Glomerular endothelial cell (primary cell): Measurements from ENCODE around the gene RFTN1. TPM values are rescaled to one million over a fixed set of nuclear protein-coding genes. Genes with fewer than 3 reads are reported as not detected.

Source experiments
- DNase-seq: peaks from one replicate; pipeline ENCODE4 v3.0.0-alpha.2; 2011; ENCODE audit warnings: low read depth, low spot score; ENCODE audit errors: extremely low read depth
- total RNA-seq: library from RNA; depleted of rRNA; stranded (reverse); fragments of >200 nt; gene quantifications from 2 replicates; pipeline ENCODE4 v1.2.3, GENCODE V29; 2015

Gene RFTN1
- total RNA-seq, 1 donor from 2014 or later = 78.3 TPM

- no peak for DNase-seq
Observed at GRCh38 chr3:16533928-16534574, 20.6 kb upstream of the RFTN1 start.

DNA sequence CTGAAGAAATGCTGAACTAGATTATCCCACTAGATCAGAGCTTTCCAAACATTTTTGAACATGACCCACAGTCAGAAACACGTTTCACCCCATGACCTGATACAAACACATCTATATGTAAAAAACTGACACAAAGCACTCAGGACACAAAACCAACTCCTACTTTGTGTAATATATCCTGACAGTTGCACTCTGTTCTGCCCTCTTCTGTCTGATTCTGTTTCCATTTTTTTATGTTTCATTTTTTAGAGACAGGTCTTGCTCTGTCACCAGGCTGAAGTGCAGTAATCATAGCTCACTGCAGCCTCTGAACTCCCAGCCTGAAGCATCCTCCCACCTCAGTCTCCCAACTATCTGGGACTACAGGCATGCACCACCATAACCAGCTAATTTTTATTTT is 15.8 kb upstream of the RFTN1 start:
- no peak for DNase-seq

DNA sequence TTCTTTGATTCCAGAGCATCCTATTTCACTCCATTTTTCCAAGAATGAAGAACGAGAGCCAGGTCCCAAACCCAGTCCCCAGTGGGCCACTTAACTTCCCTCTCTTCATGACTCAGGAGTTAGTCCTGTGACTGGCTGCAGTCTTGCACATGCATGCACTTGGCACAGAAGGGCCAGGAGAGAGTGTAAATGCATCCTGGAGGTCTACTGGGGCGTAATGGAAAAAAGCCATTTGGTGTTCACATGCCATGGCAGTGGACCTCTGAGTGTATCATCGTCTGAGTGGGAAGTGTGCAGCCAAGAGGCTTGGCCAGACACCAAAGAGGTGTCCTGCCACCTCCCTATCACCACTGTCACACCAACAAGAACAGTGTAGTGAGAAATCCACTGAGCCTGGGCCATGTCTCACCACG is 15.1 kb upstream of the RFTN1 start:
- DNase-seq = no peak

DNA sequence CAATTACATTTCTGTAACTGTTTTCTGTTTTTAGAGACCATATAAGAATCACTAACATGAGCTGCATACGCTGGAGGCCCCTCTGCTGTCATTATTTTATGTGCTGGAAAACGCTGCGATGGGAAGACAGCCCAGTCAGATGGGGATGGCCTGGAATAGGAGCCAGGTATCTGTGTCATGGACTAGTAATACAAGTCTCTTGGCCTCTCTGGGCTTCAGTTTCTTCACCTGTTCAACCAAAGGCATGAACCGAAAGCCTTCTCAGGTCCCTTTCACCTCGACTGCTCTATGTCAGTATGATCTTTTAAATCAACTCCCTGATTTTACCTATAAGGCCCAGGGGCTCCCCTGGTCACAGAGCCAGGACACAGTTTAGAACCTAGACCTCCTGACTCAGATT is 14.6 kb upstream of the RFTN1 start:
- DNase-seq = no peak

DNA sequence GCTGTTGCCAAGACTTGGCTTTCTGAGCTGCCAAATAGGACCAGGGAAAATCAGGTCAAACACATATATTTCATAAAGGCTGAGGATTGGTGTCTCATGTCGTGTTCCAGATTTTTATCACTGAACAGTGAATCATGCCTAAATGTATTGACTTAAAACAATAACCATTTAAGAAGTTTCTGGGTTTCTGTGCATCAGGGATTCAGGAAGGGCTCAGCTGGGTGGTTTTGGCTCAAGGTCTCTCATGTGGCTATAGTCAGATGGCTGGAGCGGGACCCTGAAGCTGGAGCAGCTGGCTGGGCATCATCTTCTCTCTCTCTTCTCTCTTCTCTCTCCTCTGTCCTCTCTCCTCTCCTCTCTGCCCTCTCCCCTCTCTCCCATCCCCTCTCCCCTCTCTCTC is 10.7 kb upstream of the RFTN1 start:
- no peak for DNase-seq

GRCh38 chr3:16523778-16524177 is 10.3 kb upstream of the RFTN1 start:
- no peak for DNase-seq

DNA sequence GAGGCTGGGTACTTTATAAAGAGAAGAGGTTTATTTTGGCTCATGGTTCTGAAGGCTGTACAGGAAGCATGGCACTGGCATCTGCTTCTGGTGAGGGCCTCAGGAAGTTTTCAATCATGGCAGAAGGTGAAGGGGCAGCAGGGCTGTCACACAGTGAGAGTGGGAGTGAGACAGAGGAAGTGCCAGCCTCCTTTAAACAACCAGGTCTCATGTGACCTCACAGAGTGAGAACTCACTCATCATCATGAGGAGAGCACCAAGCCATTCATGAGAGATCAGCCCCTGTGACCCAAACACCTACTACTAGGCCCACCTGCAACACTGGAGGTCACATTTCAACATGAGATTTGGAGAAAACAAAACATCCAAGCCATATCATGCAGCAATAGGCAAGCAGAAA is 9.3 kb upstream of the RFTN1 start:
- DNase-seq = no peak

- no peak for DNase-seq
Observed at GRCh38 chr3:16520970-16521881, 7.7 kb upstream of the RFTN1 start.

- no peak for DNase-seq
Observed at GRCh38 chr3:16520241-16520969, 6.9 kb upstream of the RFTN1 start.

- peak; percentile 45 for DNase-seq
Observed at GRCh38 chr3:16516695-16517481, 3.4 kb upstream of the RFTN1 start.

DNA sequence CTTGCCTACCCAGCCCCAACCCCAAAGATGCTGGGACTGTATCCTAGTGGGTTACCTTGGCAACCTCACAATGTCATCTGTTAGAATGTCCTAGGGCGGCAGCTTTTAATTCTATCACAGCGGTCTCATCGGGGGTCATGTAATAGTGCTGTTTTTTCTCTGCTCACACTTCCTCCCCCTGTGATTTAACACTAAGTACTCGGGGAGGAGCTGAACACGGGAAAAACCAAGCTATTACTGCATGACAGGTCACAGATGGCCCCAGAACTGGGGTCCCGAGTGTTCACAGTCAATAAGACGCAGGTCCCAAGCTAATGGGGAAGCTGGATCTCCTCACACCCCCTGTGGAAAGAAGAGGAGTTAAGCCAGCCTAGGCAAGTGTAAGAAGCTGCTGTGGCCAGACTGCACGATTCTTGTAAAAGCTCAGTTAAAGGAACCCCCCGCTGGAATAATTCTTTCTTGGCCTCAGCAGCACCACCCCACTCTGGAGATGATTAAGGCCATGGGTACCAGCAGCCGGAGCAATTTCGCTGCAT is 2.5 kb upstream of the RFTN1 start:
- DNase-seq = no peak

DNA sequence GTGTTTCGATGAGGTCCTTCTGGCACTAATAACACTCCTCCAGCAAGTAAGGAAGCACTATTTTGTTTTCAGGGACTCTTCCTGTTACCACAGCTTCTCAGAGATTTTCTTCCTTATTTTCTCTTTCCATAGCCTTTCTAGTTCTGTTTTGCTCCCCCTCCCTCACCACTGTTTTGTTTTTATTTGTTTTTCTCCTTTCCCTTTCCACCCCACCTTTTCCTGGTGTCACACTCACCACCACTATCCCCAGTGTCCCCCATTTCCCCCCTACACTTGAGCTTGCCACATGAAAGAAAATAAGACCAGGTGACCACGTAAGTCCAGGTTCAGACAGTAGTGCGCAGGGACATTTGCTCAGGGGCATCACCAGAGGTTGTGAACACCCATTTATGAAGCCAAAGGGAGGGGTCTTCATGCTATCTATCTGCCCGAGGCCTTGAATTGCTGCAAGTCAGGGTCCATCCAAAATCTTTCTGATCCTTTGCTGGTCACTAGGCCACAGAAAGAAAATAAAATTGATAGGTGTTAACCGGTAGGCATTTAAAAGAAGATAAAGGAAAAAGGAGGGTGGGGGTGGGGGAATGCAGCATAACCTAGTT is 1.4 kb upstream of the RFTN1 start:
- DNase-seq = no peak

DNA sequence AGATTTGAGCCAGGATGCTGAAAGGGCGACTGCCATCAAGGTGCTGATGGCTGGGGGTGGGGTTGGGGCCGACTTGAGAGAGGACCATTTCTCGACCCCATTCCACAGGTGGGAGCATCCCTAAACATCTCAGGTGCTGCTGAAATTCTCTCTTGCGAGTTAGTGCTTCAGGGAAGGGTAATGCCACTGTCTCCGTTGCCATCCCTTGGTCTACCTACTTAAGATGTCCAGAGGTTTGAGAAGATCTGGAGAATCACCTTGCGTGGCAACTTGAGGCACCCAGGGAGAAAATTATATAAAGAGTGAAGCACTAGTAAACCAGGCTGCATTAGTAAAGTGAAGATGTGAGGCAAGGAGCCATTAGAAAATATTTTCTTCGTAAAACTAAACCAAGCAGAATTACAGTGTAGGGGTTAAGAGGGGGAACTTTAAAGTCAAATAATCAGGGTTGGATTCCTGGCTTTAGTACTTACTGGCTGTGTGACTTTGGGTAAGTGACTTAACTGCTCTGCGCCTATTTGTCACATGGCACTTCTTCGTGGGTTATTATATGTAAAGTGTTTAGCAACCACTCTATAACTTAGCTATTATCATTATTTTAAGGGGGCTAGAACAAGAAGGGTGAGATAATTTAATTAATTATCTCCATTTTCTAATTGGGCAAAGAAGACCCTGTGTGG is 662 bp upstream of the RFTN1 start:
- no peak for DNase-seq

DNA sequence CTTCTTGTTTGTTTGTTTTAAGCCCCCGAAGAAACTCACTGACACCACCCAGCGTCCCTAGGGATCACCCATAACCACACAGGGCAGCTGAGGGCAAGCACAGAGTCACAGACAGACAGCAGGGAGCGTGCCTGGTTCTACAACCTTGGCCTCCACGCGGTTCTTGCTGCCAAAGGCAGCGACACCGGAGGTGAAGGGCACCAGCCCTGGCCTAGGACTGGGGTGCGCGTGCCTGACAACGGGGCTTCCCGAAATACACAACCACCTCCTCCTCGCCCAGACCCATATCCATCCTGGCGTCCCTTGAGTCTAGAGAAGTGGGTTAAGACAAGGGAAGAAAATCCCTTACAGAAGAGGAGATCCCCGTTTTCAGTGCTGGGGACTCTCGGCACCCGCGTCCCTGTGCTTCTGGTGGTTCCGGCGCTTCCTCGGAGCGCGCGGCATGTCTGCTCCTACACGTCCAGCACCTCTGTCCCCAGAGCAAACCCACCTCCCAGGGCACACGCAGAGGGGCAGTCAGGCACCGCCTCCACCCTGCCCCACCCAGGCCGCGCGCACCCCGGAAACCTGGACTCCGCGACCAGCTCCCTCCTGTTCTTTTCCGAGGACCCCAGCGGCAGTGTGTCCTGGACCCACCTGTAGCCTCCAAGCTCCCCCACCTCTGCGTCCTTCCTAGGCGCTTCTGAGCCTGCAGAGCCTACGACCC is 911 bp downstream of the RFTN1 start:
- DNase-seq = no peak

- DNase-seq = peak; percentile 63
Observed at GRCh38 chr3:16511681-16512434, 1.6 kb downstream of the RFTN1 start.

GRCh38 chr3:16510620-16511319 is 2.7 kb downstream of the RFTN1 start:
- DNase-seq = no peak
